MM.1S (cell line): ENCODE results near the gene SMYD2.
"Not testable (repeated sequence)": the region's sequence is repeated elsewhere in the genome, so short reads cannot be mapped to it uniquely, and the experiment has no call there.

Experiments
- CTCF ChIP-seq: fragments of 300-600 bp; sonication (generic); IDR thresholded peaks from 2 replicates; pipeline ENCODE4 v1.5.1; 2016; ENCODE audit warnings: antibody characterized with exemption, low read length, mixed read lengths
- EZH2 ChIP-seq: fragments of 300-600 bp; sonication (generic); optimal IDR thresholded peaks from 2 replicates; pipeline ENCODE3; 2017; ENCODE audit warnings: low read depth, mild to moderate bottlenecking, antibody characterized with exemption, low read length, mixed read lengths
- EZH2phosphoT487 ChIP-seq: fragments of 300-600 bp; sonication (generic); IDR thresholded peaks from 2 replicates; pipeline ENCODE4 v1.6.1; 2018; ENCODE audit warnings: antibody characterized with exemption, low read length

GRCh38 chr1:214275700-214276099 lies 5.3 kb upstream of the SMYD2 start:
- not testable (repeated sequence) for TF ChIP-seq CTCF, EZH2phosphoT487, EZH2
